ENCODE results near the gene TAS2R38.

GRCh38 chr7:141999058-141999623 lies 25.6 kb upstream of the TAS2R38 start:
- TF ChIP-seq POLR2A (IDR thresholded peaks at IDR 0.05) (no peak), CTCF (IDR thresholded peaks at IDR 0.05) (no peak)
